HL-60 (cell line): ENCODE results near the gene TRIM36.

Experiments used
- DNase-seq, 2 experiments: peaks; one replicate each; pipeline ENCODE4 v3.0.0-alpha.2; 2010 to 2020; ENCODE audit warnings: low read depth in 1 of 2, low spot score in 1 of 2
- H3K27ac ChIP-seq: fragments of 250-450 bp; sonication (Bioruptor Pico); replicated peaks from 2 replicates; pipeline ENCODE4 v1.5.1; 2020; ENCODE audit warnings: mild to moderate bottlenecking, moderate library complexity
- H3K27me3 ChIP-seq: fragments of 250-450 bp; sonication (Bioruptor Pico); 2 replicates; pipeline ENCODE4 v1.5.1; 2021; ENCODE audit warnings: mild to moderate bottlenecking, moderate library complexity; ENCODE audit not compliant: insufficient read depth, poor library complexity, severe bottlenecking
- H3K4me3 ChIP-seq: replicated peaks from 2 replicates; pipeline ENCODE4 v1.5.1; 2011; ENCODE audit warnings: mild to moderate bottlenecking, control low read depth, low read length; ENCODE audit not compliant: insufficient read depth
- CTCF ChIP-seq: IDR thresholded peaks from one replicate; pipeline ENCODE4 v1.5.1; 2011; ENCODE audit warnings: low read length, control low read depth, inconsistent platforms; ENCODE audit not compliant: insufficient read depth
- GABPA ChIP-seq: IDR thresholded peaks from 2 replicates; pipeline ENCODE4 v1.6.1; 2012; ENCODE audit warnings: low read depth
- POLR2AphosphoS5 ChIP-seq: IDR thresholded peaks from 2 replicates; pipeline ENCODE4 v1.6.1; 2012; ENCODE audit warnings: low read depth
- REST ChIP-seq: IDR thresholded peaks from 2 replicates; pipeline ENCODE4 v1.6.1; 2012; ENCODE audit warnings: low read depth; ENCODE audit not compliant: insufficient replicate concordance
- SPI1 ChIP-seq: IDR thresholded peaks from 2 replicates; pipeline ENCODE4 v1.6.1; 2012; ENCODE audit warnings: low read depth, mild to moderate bottlenecking, borderline replicate concordance

The TRIM36 gene

DNA sequence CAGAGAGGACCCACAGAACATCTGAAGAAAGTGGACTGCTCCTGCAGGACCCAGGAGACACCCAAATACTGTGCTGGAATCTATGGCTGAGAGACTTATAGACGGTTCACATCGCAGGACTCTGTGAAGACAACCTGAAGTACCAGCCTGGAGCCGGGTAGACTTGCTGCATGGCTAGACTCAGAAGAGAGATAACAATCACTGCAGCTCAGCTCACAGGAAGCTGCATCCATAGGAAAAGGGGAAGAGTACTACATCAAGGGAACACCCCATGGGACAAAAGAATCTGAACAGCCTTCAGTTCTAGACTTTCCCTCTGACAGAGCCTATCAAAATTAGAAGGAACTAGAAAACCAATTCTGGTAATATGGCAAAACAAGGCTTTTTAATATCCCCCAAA, 26.5 kb upstream of the TRIM36 start:
- no peak for DNase-seq
- Histone ChIP-seq H3K27ac (no peak overlapping the region), H3K4me3 (no peak overlapping the region), H3K27me3 (no peaks in the 10 kb centered on the region)
- TF ChIP-seq REST: no peak
- TF ChIP-seq POLR2AphosphoS5: no peak
- no peak for TF ChIP-seq GABPA
- no peak for TF ChIP-seq CTCF
- no peak for TF ChIP-seq SPI1

DNA sequence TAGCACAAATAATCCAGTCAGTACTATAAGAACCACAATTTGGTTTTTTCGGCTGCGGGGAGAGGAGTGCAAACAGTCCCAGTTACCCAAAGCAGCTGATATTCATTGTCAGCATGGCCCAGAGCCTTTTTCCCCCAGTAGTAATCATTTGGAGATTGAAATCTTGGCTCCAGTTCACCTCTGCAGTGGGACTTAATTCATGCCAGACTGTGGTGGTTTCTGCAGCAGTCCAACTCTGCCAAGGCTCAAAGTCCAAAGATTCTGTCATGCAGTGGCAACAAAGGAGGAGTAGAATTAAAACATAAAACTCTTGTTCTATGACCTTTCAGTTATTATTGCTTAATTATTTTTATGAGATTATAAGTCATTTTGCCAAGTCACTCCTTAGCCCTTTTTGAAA, 25.0 kb upstream of the TRIM36 start:
- Histone ChIP-seq H3K27me3 (no peaks in the 10 kb centered on the region), H3K4me3 (no peak overlapping the region), H3K27ac (no peak overlapping the region)
- no peak for DNase-seq
- no peak for TF ChIP-seq SPI1
- TF ChIP-seq POLR2AphosphoS5: no peak
- no peak for TF ChIP-seq REST
- no peak for TF ChIP-seq GABPA

DNA sequence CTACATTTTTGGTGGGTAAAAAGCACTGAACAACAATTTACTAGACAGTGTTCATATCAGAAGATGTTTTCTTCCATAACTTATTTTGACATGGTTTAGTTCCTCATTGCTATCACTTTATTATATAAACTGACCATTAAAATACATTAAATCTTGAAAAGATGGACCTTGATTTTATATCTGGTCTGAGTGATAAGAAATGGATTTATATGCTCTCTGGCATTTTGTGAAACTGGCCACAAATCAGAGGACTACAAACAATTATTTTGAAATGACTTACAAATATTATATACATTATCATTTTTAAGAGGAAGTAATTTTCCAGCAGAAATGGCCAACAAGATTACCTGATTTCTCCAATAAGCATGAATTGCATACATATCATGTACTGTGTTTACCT, 23.6 kb upstream of the TRIM36 start:
- no peak for DNase-seq
- Histone ChIP-seq H3K27me3 (no peaks in the 10 kb centered on the region), H3K27ac (no peak overlapping the region), H3K4me3 (no peak overlapping the region)
- no peak for TF ChIP-seq SPI1

- TF ChIP-seq REST: no peak
- TF ChIP-seq POLR2AphosphoS5: no peak
- no peak for TF ChIP-seq GABPA
- no peak for TF ChIP-seq SPI1
- no peak for TF ChIP-seq CTCF
- Histone ChIP-seq H3K27me3 (no peaks in the 10 kb centered on the region), H3K4me3 (no peak overlapping the region), H3K27ac (no peak overlapping the region)
- DNase-seq: no peak
These were observed 22.4 kb upstream of the TRIM36 start for GRCh38 chr5:115192098-115192497.
